ENCODE results near the gene CDCP2.
"Not testable (repeated sequence)": the region's sequence is repeated elsewhere in the genome, so short reads cannot be mapped to it uniquely, and the experiment has no call there.

The CDCP2 gene

DNA sequence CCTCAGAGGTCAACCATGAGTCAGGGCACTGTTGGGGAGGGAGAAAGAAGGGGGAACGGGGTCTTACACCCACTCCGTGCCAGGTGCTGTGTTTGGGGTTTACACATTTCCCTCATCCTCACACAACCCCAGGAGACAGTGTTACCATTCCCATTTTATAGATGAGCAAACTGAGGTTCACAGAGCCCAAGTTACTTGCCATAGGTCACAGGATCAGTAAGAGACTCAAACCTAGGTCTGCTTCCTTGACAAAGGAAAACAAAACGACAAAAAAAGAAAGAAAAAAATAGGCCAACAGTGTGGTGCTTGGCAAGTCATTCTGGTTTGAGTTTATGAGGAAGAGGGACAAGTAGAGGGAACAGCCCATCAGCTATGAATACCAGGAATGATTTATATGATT is 16.3 kb upstream of the CDCP2 start:
- H3K27ac ChIP-seq = no peak overlapping the region
- DNase-seq (ENCODE audit: low read depth, low spot score) = no peak

DNA sequence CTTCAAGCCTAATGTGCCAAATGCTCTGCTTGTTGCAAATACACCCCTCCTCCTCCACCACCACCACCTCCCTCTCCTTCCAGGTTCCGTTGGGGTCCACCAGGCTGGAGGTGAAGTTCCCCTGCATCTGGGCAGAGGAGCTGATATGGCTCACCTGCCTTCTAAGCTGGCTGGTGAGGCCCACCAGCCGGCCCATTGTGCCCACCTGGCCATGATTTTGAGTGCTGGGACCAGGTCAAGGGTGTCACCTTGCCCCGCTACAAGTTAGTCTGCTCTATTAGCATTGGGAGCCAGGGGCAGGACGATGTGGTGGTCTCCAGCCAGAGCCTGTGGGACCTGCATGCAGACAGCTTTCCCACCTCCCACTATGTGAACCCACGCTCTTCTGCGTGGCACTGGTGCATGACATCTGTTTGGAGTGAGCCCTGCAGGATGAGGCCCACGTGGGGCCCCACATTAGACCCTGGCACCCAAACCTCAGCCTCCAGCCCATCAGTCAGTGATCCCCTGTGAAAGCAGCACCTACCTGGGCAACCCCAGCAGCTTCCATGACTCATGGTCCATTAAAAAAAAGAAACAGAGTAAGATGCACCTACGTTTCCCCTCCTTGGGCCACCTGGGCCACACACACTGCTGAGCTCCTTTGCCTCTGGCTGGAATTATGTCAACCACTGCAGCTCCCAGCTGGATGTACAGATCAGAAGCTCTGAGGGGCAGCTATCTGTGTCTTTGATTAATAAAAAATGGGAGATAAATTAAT is 15.6 kb upstream of the CDCP2 start:
- DNase-seq (ENCODE audit: low read depth, low spot score) = no peak
- H3K27ac ChIP-seq = no peak overlapping the region

GRCh38 chr1:54167422-54168139 is 14.8 kb upstream of the CDCP2 start:
- no peak overlapping the region for H3K27ac ChIP-seq
- peak; percentile 81 for DNase-seq (ENCODE audit: low read depth, low spot score)

GRCh38 chr1:54166357-54166756 is 13.6 kb upstream of the CDCP2 start:
- not testable (repeated sequence) for H3K27ac ChIP-seq; DNase-seq (ENCODE audit: low read depth, low spot score)

DNA sequence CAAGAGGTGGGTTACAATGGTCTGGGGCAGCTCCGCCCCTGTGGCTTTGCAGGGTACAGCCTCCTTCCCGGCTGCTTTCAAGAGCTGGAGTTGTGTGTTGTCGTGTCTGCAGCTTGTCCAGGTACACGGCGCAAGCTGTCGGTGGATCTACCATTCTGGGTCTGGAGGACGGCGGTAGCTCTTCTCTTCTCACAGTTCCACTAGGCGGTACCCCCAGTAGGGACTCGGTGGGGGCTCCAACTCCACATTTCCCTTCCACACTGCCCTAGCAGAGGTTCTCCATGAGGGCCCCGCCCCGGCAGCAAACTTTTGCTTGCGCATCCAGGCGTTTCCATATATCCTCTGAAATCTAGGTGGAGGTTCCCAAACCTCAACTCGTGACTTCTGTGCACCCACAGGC is 12.3 kb upstream of the CDCP2 start:
- DNase-seq (ENCODE audit: low read depth, low spot score) = no peak
- no peak overlapping the region for H3K27ac ChIP-seq

DNA sequence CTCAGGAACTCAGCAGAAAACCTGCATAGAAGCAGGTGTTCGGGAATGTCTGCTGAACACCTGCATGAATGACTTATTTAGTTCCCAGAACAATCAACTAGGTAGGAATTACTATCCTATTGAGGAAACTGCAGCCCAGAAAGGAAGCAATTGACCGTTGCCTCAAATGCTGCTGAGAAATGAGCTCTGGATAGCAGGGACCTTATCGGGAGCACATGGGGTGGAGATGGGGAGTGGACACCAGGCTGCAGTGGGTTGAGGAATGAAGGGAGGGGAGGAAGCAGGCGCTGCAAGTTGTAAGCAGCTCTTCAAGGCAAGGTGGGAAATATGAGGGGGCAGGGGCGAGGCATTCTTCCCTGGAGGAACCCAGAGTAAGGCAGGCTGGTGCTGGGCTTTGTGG is 10.8 kb upstream of the CDCP2 start:
- H3K27ac ChIP-seq = no peak overlapping the region
- no peak for DNase-seq (ENCODE audit: low read depth, low spot score)

GRCh38 chr1:54163051-54163450 is 10.3 kb upstream of the CDCP2 start:
- DNase-seq (ENCODE audit: low read depth, low spot score) = no peak
- H3K27ac ChIP-seq = no peak overlapping the region

GRCh38 chr1:54161495-54162168 is 8.8 kb upstream of the CDCP2 start:
- no peak overlapping the region for H3K27ac ChIP-seq
- no peak for DNase-seq (ENCODE audit: low read depth, low spot score)

- H3K27ac ChIP-seq = no peak overlapping the region
- no peak for DNase-seq (ENCODE audit: low read depth, low spot score)
Measured at GRCh38 chr1:54160351-54160750, 7.6 kb upstream of the CDCP2 start.

- no peak overlapping the region for H3K27ac ChIP-seq
- DNase-seq (ENCODE audit: low read depth, low spot score) = no peak
Measured at GRCh38 chr1:54159733-54160316, 7.0 kb upstream of the CDCP2 start.

DNA sequence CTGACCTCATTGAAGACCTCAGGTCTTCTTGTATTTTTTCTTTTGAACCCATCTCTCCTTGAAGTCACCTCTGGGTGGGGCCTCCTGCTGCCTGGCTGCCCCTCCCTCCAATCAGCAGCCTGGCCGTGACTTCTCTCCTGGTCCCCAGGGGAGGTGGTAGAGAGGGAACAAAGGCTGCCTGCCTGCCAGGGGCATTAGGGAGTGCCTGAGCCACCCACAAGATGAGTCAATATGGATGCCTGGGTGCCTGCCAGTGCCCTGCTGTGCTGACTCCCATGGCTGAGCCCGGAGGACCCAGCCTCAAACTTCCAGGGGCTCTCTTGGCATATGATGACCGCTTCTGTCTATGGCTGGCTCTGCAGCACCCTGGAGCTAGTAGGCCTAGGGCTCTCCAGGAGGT is 5.3 kb upstream of the CDCP2 start:
- H3K27ac ChIP-seq = no peak overlapping the region
- peak; percentile 39 for DNase-seq (ENCODE audit: low read depth, low spot score)

GRCh38 chr1:54157401-54157800 is 4.6 kb upstream of the CDCP2 start:
- no peak for DNase-seq (ENCODE audit: low read depth, low spot score)

DNA sequence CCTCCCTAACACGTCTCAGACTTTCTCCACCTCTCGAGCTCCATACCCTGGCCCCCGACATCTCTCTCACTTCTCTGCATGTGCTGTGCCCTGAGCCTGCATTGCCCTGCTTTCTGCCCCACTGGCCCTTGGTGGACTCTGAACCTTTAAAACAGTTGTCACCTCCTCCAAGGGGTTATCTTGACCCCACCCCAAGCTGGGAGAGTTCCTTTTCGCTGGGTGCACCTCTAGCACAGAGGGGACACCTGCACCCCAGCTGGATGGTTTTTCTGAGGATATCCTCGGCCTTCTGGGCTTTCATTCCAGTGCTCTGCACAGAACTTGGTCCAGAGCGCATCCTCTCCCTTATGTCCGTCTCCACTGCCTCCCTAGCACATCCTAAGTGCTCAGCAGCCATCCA is 4.2 kb upstream of the CDCP2 start:
- no peak for DNase-seq (ENCODE audit: low read depth, low spot score)
- no peak overlapping the region for H3K27ac ChIP-seq

More at GRCh38 chr1:54157401-54157800, 4.6 kb upstream of the CDCP2 start:
- no peak overlapping the region for H3K27ac ChIP-seq

GRCh38 chr1:54156201-54156600 is 3.4 kb upstream of the CDCP2 start:
- no peak for DNase-seq (ENCODE audit: low read depth, low spot score)
- no peak overlapping the region for H3K27ac ChIP-seq

DNA sequence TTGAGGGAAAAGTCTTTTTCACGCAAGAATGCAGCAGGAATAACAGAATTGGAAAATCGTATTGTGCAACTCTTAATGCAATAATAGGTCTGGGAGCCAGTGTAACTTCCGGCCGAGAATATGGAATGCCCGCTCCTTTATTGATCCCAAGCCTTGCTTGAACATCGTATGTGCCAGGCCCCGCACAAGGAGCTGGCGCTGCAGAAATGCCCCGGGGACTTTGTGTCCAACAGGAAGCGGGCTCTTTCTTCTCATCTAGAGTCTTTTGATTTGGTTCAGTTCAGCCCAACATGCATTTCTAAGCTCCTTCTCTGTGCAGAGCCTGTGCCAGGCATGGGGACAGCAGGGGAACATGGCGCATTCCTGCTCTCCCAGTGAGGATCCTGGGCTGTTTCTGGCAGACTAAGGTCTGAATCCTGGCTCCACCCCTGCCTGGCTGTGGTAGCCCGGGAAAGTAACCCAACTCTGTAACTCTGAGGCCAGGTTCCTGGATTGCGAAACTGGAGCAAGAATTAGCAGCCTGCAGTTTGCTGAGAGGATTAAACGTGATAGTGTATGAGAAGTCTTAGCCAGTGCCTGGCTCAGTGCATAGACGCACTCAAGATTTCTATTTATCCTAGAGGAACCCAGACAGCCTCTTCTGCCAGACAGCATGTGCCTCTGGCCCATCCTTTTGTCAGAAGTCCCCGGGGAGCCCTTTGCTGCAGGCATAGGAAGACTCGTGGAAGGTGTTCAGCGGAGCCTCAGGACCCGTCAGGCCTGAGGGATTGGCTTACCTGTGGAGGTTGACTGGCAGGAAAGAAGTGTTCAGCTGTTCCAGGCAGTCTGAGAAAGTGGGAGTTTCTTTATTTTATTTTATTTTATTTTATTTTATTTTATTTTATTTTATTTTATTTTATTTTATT is 987 bp upstream of the CDCP2 start:
- H3K27ac ChIP-seq = no peak overlapping the region
- no peak for DNase-seq (ENCODE audit: low read depth, low spot score)

DNA sequence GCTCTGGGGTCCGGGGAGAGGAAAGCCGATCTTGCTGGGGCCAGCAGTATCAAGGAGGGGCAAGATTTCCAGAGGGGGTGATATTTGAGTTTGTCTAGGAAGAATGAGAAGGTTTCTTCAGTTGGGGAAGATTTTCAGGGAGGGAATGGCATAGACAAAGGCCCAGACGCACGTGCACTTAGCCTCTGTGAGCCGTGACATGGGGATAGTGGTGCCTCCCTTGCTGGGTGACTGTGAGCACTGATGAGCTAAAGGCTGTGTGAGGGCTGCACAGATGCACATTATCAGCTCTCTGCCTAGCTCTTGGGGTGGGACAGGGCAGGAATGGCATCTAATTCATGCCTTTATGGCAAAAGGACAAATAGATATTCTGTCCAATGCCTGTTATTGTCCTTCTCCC is 1.8 kb downstream of the CDCP2 start:
- H3K27ac ChIP-seq = no peak overlapping the region
- DNase-seq (ENCODE audit: low read depth, low spot score) = no peak

- H3K27ac ChIP-seq = no peak overlapping the region
- DNase-seq (ENCODE audit: low read depth, low spot score) = no peak
Measured at GRCh38 chr1:54149734-54150133, 3.1 kb downstream of the CDCP2 start.

- no peak overlapping the region for H3K27ac ChIP-seq
- no peak for DNase-seq (ENCODE audit: low read depth, low spot score)
Measured at GRCh38 chr1:54144366-54144765, 8.4 kb downstream of the CDCP2 start.

- DNase-seq (ENCODE audit: low read depth, low spot score) = no peak
- H3K27ac ChIP-seq = no peak overlapping the region
Measured at GRCh38 chr1:54142146-54142900, 10.5 kb downstream of the CDCP2 start.
